ENCODE results near the gene PCLO. TPM values are rescaled to one million over a fixed set of nuclear protein-coding genes. Genes with fewer than 3 reads are reported as not detected.

Gene PCLO
- polyA plus RNA-seq, 2 of the 4 experiments (the other 2 are of a cell fraction), result 0.41 to 1.1 TPM

DNA sequence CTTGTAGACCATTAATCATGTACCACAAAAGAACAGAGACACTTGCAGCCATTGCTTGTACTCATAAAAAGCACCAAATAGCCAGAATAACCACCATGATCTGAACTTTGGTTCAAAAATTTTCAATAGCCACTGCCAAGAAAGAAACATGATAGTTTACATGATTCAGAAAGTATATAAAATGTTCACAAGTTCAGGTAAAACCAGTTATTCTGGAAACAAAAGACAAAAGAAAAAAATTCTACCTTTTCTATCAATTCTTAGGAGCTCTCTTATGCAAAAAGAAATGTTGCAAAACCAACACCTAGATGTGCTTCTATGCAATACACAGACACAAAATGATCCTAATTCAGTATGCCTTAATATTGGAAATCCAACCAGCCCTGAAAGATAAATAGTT lies 108.7 kb downstream of the PCLO start:
- TF ChIP-seq CBX8 (IDR thresholded peaks at IDR 0.05) (no peak), CEBPB (IDR thresholded peaks at IDR 0.05) (no peak), CHD4 (IDR thresholded peaks at IDR 0.05; ENCODE audit: borderline replicate concordance) (no peak), HDAC2 (IDR thresholded peaks at IDR 0.05) (no peak), RCOR1 (IDR thresholded peaks at IDR 0.05; ENCODE audit: low read depth, low read length) (no peak), ZC3H11A (IDR thresholded peaks at IDR 0.05) (no peak), KDM5A (IDR thresholded peaks at IDR 0.05) (no peak), EHF (CRISPR knock-in tag; IDR thresholded peaks at IDR 0.05) (no peak), RARB (CRISPR knock-in tag; IDR thresholded peaks at IDR 0.05) (no peak), MAZ (IDR thresholded peaks at IDR 0.05; ENCODE audit: borderline replicate concordance, low read depth, low read length) (no peak), PHF8 (IDR thresholded peaks at IDR 0.05; ENCODE audit: borderline replicate concordance, low read depth) (no peak), EHMT2 (IDR thresholded peaks at IDR 0.05; ENCODE audit: low read depth) (no peak), MYC (IDR thresholded peaks at IDR 0.05; ENCODE audit: borderline replicate concordance, low read length) (no peak)
- TF ChIP-seq, protein P1, sequence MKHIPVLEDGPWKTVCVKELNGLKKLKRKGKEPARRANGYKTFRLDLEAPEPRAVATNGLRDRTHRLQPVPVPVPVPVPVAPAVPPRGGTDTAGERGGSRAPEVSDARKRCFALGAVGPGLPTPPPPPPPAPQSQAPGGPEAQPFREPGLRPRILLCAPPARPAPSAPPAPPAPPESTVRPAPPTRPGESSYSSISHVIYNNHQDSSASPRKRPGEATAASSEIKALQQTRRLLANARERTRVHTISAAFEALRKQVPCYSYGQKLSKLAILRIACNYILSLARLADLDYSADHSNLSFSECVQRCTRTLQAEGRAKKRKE (CRISPR knock-in tag; IDR thresholded peaks at IDR 0.05; ENCODE audit: low read depth), result no peak
- TF ChIP-seq, protein P2, sequence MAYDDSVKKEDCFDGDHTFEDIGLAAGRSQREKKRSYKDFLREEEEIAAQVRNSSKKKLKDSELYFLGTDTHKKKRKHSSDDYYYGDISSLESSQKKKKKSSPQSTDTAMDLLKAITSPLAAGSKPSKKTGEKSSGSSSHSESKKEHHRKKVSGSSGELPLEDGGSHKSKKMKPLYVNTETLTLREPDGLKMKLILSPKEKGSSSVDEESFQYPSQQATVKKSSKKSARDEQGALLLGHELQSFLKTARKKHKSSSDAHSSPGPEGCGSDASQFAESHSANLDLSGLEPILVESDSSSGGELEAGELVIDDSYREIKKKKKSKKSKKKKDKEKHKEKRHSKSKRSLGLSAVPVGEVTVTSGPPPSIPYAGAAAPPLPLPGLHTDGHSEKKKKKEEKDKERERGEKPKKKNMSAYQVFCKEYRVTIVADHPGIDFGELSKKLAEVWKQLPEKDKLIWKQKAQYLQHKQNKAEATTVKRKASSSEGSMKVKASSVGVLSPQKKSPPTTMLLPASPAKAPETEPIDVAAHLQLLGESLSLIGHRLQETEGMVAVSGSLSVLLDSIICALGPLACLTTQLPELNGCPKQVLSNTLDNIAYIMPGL (CRISPR knock-in tag; IDR thresholded peaks at IDR 0.05; ENCODE audit: borderline replicate concordance), result no peak
- ChIA-PET CTCF (no interaction called here), POLR2A (no interaction called here)
- Histone ChIP-seq H3K4me2 (no peak overlapping the region), H3K4me1 (no peaks in the 10 kb centered on the region), H3K9me3 (no peaks in the 10 kb centered on the region), H3K27ac (no peak overlapping the region), H3K4me3 (no peak overlapping the region)
- ATAC-seq (no peak), DNase-seq (ENCODE audit: low read depth in 1 of 2, low spot score in 1 of 2) (no peak), FAIRE-seq (no peak)

DNA sequence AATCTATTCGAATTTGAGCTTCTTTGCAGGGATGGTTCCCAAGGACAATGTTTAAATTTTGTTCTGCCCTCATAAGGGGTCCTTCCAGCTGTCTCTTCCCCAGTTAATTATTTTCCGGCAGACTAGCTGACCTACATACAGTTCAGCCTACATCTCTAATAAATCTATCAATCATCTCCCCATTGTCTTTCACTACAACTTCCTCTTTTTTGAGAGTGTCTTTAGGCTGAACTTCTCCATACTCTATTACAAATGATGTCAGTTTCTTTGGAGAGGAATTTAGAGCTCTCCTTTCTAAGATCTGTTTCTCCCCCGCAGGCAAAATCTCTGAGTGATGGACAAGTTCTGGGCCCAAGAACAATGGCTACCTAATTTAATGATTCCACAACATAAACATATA lies 122.2 kb downstream of the PCLO start:
- 60% methylated on average over 3 of the region's 3 CpGs for WGBS (ENCODE audit: missing lambda C conversion rate)
- no peak for ATAC-seq
- H3K4me2 ChIP-seq, result no peak overlapping the region

More for the DNA sequence above, 122.2 kb downstream of the PCLO start:
- DNase-seq (ENCODE audit: low read depth in 1 of 2, low spot score in 1 of 2) (no peak), FAIRE-seq (no peak)
- TF ChIP-seq HOXB5 (CRISPR knock-in tag; IDR thresholded peaks at IDR 0.05) (no peak), HOXA7 (CRISPR knock-in tag; IDR thresholded peaks at IDR 0.05) (no peak), ZNF302 (CRISPR knock-in tag; IDR thresholded peaks at IDR 0.05) (no peak), EP300 (IDR thresholded peaks at IDR 0.05) (no peak), ZC3H11A (IDR thresholded peaks at IDR 0.05) (no peak), HOXB13 (CRISPR knock-in tag; IDR thresholded peaks at IDR 0.05; ENCODE audit: low read depth) (no peak), MAZ (IDR thresholded peaks at IDR 0.05; ENCODE audit: borderline replicate concordance, low read depth, low read length) (no peak), RFX5 (IDR thresholded peaks at IDR 0.05) (no peak), NFE2L2 (conservative IDR thresholded peaks at IDR 0.05; ENCODE audit: low read length) (no peak)
- TF ChIP-seq, protein P1 (CRISPR knock-in tag; IDR thresholded peaks at IDR 0.05; ENCODE audit: low read depth), result no peak
- TF ChIP-seq, protein P3, sequence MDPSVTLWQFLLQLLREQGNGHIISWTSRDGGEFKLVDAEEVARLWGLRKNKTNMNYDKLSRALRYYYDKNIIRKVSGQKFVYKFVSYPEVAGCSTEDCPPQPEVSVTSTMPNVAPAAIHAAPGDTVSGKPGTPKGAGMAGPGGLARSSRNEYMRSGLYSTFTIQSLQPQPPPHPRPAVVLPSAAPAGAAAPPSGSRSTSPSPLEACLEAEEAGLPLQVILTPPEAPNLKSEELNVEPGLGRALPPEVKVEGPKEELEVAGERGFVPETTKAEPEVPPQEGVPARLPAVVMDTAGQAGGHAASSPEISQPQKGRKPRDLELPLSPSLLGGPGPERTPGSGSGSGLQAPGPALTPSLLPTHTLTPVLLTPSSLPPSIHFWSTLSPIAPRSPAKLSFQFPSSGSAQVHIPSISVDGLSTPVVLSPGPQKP (IDR thresholded peaks at IDR 0.05; ENCODE audit: low read depth, low read length), result no peak
- peaks cover 14% of the 10 kb centered on the region; the same call in 2 of the 3 replicates for H3K4me1 ChIP-seq
- POLR2A ChIA-PET, result no interaction called here
- H3K4me3 ChIP-seq, result no peak overlapping the region
- H3K9me3 ChIP-seq, result no peaks in the 10 kb centered on the region
- no peak overlapping the region for H3K27ac ChIP-seq
- CTCF ChIA-PET, result no interaction called here

Measured in A549 (cell line).